ENCODE measurements around the gene TMEM158.

DNA sequence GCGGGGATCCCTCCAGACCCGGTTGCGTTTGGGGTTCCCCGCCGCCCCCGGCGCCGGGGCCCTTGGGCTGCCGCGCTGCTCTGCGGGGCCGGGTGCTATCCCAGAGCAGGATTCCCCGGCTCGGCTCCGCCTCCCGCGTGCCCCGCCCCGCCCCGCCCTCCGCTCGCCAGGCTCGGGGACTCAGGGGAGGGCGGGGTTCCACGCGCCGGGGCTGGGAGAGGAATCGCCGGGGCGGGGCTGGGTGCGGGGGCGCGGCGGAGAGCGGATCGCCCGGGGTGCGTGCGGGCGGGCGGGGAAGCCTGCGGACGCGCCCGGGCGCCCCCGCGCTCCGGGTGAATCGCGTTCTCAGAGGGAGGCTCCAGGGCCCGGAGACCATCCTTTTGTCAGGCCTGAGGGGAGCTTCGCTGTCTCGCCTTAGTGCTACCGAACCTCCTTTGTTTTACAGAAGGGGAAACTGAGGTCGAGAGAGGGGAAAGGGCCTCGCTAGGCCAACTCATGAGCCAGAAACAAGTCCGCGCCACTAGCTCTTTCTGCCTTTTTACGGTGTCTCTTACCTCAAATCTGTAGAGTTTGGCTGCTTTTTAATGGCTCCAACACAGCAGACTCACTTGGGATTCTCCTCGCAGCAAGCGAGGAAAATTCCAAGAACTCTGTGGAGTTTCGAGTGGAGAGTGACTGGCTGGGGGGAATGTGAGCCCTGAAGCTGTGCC lies at the start of gene TMEM158:
- TF ChIP-seq TARDBP (IDR thresholded peaks at IDR 0.05) (no peak), ARNT (IDR thresholded peaks at IDR 0.05) (no peak), FOXM1 (IDR thresholded peaks at IDR 0.05; ENCODE audit: borderline replicate concordance) (no peak), BHLHE40 (IDR thresholded peaks at IDR 0.05; ENCODE audit: borderline replicate concordance) (no peak), ZNF384 (IDR thresholded peaks at IDR 0.05) (no peak), ELF4 (IDR thresholded peaks at IDR 0.05) (no peak), NFRKB (IDR thresholded peaks at IDR 0.05) (no peak), SP1 (IDR thresholded peaks at IDR 0.05) (no peak), SUZ12 (IDR thresholded peaks at IDR 0.05) (no peak), L3MBTL2 (conservative IDR thresholded peaks at IDR 0.05) (no peak), FOXA1 (IDR thresholded peaks at IDR 0.05) (no peak), HDGF (IDR thresholded peaks at IDR 0.05; ENCODE audit: borderline replicate concordance) (no peak)

Data from HEK293T (cell line).